Measurements from ENCODE around the gene ALDH1A2.

GRCh38 chr15:58074452-58074851 is 8.9 kb upstream of the ALDH1A2 start:
- TF ChIP-seq CTCF (IDR thresholded peaks at IDR 0.05), result no peak
- no peak for TF ChIP-seq POLR2A (IDR thresholded peaks at IDR 0.05)

All from adrenal gland (tissue), 5 donors.